Kidney capillary endothelial cell (primary cell): ENCODE measurements around the gene RPUSD4.
A peak's percentile ranks its signal among the peaks of the same experiment; 100 is the strongest.

Experiments
- DNase-seq: peaks from one replicate; pipeline ENCODE4 v3.0.0-alpha.2; 2018; ENCODE audit warnings: low spot score

The RPUSD4 gene

DNA sequence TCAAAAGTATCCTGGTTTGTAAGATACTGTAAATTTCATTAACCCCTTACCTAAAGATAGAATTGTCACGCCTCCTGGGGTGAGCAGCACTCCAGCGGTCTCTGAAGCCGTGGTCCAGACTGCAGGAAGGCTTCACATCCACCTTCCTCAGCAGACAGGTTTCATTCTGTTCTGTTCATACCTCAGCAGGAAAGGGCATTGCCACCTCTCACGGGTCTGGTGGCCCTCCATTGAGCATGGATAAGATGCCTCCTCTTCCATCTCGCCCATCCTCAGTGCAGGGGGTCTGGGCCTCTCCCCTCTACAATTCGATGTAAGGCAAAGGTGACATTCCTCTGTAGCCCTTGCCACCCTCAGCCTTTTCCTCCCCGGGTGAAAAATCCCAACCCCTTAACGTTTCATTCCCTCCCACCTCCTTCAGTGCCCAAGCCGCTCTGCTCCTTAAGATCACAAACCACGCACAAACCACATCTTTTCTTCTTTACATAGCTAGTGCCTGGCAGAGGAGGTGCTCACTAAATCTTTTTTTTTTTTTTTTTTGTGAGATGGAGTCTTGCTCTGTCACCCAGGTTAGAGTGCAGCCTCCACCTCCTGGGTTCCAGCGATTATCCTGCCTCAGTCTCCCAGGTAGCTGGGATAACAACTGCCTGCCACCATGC lies 28.5 kb downstream of the RPUSD4 start:
- no peak for DNase-seq

DNA sequence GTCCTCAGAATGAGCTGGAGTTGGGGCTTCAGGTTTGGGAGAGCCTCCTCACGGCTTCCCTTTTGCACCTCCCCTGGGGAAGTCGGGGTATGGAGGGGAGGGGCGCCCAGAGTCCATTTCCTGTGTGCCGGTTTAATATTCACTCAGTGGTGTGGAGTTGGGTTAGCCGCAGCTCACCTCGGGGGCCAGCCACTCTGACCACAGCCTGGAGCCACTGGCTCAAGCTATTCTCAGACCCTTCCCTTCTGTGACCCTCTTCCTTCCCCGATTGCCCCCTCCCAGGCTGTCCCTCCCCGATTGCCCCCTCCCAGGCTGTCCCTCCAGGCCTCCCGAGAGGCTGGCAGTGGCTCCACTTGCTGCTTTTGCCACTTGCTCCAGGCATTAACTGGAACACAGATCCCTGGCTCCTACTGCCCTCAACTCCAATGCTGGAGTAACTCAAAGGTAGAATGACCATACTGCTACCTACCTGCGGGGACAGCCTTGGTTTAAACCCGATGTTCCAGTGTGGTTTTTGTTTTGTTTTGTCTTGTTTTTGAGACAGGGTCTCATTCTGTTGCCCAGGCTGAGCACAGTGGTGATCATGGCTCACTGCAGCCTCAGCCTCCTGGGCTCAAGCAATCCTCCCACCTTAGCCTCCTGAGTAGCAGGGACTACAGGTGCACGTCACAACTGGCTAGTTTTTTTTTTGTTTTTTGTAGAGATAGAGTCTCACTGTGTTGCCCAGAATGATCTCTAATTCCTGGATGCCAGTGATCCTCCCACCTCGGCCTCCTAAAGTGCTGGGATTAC lies 29.3 kb downstream of the RPUSD4 start:
- DNase-seq, result no peak

DNA sequence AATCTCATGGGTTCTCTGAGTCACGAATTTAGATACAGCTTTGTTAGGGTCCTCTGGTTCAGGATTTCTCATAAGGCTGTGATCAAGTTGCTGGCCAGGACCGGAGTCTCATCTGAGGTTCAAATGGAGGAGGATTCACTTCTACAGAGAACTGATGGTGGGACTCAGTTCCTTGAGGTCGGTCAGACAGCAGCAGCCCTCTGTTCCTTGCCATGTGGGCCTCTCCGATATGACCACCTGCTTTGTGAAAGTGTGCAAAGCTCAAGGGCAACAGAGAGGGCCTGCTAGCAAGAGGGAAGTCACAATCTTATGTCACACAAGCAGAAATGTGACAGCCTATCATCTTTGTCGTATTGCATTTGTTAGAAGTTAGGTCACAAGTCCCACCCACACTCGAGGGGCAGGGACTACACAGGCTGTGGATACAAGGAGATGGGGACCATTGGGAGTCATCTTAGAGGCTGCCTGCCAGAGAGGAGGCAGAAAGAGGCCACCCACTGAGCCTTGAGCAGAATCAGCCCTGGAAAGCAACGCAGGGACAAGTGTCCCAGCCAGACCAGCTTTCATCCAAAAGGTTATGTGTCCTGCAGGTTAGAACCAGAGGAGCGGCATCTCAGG lies 34.5 kb downstream of the RPUSD4 start:
- DNase-seq, result no peak

DNA sequence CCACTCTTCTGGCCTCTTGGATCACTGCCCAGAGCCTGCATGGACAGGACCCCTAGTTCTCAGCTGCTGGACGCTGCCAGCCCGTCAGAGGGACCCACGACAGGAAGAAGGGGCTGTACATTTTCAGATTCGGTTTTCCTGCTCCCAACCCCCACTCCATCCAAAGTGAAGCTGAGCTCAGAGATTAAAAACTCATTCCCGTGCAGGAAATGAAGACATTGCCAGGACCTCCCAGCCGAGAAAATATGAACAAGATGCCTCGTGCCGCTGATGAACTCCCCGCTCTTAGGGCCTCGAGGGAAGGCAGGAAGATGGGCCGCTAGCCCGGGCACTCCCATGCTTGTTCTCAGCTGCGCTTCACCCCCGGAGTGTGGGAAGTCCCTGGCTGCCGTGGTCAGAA lies 36.1 kb downstream of the RPUSD4 start:
- peak; percentile 4 for DNase-seq

DNA sequence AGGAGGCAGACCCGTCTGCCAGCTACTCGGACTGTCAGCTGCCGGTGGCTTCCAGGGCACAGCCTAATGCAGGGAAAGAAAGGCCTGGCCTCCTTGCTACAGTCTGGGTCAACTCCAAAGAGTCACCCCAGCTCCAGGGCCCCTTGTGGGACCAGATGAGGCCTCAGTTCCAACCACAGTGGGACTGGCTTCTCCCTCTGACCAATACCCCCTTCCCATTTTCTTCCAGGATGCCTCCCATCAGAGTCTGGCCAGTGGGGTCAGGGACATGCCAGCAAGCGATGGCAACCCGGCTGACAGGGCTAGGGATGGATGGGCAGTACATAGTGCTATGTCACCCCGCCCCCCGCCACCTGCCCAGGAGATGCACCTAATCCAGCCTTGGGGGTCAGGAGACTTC lies 36.6 kb downstream of the RPUSD4 start:
- DNase-seq, result no peak

DNA sequence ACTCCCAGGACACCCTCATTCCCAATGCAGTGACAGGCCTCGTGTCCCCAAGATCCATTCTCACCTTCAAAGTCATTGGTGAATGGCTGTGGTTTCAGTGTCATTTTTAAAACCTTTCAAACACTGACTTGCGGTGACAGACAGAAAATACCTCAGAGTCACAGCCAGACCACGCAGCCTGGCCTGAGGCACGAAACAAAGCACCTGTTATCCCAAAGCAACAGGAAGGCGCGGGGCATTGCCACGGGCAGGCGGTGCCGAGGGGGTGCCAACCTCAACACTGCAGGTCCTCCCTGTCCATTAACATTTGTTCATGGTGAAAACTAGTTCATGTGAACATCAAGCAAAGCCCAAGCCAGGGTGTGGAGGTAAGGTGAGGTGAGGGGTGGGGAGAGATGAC lies 38.2 kb downstream of the RPUSD4 start:
- no peak for DNase-seq

DNA sequence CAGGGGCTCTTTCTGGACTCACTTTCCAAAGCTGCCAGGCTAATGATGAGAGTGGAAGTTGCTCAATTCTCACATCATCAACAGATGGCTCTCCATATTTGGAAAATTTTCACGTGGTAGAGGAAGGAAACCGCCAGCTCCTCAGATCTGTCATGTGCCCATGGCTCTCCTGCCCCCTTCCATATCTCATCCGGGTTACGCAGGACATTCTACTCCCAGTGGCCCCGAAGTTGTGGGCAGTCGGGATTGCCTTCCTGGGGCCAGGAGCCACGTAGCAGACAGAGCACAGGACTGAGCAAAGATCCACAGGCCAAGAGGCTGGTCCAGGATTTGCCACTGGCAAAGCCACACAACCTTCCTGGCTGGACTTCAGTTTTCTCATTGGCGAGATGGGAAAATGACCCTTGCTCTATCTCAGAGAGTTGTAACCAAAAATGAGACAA lies 38.8 kb downstream of the RPUSD4 start:
- no peak for DNase-seq

DNA sequence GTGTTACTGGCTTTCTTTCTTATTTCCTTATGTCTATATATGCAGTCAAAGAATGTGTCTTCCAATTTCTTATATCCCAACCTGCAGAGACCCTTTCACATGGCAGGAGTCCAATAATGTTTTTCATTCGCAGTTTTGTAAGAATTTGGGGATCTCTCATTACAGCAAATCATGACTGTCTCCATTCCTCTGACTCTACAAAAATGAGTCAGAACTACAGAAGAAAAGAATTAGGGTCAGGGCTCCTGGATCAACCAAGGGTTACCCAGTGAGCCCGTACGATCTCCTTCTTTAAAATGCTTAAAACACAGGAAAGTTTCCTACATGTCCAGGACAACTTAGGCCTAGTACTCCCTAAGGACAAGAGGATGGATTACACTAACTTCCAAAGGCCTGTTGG lies 42.2 kb downstream of the RPUSD4 start:
- DNase-seq, result no peak

DNA sequence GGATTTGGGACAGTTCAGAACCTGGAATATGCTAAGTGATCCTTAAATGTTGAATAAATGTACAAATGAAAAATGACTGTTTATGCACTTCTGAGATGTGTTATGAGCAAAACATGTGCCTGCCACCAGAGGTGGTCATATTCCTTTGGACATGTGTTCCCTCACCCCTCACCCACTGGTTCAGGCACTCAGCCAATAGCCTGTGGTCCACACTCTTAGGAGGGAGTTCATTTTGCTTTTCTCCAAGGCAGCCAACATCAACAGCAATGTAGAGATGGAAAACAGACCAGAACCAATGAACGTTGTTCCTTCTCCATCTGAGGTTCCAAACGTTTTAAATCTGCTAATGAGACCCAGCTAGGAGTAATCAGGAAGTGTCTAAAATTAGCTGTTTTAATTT lies 44.0 kb downstream of the RPUSD4 start:
- no peak for DNase-seq

DNA sequence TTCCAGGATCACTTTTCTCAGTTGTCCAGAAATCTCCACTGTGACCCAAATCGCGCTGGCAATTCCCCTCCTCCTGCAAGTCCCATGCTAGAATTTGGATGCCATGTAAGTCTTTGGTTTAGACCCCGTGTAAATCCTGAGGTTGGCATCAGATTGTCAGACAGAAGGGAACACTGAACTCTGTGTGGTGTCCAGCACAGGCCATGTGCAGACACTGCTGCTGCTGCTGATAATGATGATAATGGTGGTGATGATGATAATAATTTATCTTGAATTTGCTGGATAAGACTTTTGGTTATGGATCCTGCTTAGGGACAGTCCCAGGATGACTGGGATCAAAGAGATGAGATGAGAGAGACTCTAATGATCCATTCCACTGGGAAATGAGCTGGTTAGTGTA lies 45.0 kb downstream of the RPUSD4 start:
- DNase-seq, result no peak

DNA sequence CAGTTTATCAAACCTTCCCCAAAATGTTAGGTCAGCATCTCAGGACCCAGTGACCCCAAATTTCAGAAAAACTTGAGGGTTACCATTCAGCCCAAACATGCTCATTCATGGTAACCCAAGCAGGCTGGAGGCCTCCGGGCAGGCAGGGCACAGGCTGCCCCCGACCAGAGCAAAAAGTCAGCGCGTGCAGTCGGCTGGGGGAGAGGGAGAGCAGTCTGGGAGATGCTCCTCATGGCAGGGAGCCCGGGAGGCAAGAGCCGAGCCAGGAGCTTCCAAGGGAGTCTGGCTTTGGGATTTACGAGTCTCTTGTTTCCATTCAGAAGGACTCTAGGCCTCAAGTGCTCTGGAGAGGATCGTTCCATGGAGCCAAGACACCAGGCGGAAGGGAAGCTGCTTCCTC lies 45.7 kb downstream of the RPUSD4 start:
- no peak for DNase-seq

DNA sequence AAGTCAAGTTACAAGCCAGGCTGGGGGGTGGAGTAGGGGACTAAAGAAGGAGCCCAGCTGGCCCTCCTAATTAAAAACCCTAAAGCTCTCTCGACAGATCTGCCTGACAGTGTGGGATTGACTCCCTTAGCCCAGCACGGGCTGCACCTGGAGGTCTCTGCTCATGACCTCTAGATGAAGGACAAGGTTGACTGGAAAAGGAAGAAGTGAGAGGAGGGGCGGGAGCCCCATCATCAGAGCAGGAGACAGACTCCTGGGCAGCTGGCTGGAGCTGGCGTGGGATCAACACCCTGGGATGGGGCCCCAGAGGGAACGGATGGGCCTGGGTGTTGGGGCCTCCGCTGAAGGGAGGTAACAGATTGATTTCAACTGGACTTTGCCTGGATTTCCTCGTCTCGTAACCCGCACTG lies 46.1 kb downstream of the RPUSD4 start:
- no peak for DNase-seq

DNA sequence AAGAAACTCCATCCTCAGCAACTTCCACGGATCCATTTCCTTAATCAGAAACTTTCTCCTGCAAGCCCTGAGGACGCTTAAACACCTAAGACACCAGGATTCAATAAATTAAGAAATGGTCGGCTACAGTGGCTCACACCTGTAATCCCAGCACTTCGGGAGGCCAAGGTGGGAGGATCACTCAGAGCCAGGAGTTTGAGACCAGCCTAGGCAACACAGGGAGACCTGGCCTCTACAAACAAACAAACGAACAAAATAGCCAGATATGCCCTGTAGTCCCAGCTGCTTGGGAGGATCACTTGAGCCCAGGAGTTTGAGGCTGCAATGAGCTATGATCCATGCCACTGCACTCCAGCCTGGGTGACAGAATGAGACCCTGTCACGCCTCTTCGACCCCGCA lies 46.7 kb downstream of the RPUSD4 start:
- DNase-seq, result no peak

DNA sequence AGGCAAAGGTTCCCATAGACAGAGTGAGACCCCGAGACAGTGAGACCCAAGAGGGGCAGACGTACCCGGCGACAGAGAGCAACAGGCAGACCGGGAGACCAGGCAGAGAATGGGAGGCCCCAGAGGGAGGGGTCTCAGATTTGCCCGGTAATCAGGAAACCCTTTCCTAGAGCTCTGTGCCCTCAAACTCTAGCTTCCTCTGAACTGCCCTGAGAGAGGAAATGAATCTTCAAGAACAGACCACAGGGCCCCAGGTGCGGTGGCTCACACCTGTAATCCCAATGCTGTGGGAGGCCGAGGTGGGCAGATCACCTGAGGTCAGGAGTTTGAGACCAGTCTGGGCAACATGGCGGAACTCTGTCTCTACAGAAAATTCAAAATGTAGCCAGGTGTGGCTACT lies 47.7 kb downstream of the RPUSD4 start:
- no peak for DNase-seq

DNA sequence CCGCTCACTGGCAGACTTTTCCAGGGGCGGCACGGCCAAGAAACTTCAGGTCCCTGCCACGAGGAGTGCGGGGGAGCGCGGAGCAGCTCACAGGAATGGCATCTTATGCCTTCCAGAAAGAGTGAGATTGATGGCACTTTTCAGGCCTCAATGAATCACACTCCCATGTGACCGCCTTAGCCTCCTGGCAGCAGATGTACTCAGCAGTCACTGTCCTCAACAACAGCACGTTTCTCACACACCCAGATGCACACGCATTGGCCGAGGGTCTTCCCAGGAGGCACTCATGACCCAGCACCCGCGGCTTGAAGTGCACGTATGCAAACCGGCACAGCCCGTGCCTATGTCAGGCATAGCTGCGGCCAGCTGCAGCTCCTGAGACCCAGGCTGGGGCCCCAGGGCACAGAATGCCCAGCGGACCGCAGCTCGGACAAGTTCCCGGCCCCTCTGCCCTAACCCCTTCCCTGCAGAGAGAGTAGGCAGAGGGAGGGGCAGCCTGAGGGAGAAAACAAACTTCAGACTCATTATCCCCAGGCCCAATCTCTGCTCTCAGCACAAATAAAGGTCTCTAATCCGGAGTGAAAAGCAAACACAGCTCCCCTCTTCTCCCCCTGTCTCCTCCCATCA lies 48.3 kb downstream of the RPUSD4 start:
- no peak for DNase-seq

DNA sequence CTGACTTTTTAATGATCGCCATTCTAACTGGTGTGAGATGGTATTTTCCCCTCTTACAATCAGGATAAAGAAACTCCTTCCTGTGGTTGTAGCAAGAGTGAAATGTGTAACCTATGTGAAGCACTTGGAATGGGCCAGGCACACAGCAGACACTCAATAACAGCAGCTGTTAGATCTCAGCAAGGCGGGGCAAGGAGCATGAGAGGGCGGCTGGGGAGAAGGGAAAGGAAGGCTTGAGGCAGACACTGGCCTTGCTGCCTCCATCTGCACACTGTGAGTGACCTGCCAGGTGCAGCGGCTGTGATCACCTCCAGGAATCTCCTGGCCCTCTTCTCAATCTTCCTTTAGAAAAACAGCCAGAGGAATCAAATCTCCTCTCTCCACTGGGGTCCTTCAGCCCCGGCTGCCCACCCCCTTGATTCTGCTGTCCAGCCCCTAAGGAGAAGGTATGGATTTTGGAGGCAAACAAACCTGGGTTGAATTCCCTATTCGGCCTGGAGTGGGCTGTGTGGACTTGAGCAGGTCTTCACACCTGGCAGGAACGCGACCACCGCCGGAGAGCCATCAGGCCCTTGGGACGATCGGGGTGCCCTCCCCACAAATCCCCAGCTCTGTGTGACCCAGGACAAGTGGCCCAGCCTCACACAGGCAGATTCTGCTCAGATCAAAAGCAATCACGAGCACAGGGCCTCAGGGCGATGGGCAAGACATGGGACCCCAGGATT lies 49.0 kb downstream of the RPUSD4 start:
- no peak for DNase-seq

DNA sequence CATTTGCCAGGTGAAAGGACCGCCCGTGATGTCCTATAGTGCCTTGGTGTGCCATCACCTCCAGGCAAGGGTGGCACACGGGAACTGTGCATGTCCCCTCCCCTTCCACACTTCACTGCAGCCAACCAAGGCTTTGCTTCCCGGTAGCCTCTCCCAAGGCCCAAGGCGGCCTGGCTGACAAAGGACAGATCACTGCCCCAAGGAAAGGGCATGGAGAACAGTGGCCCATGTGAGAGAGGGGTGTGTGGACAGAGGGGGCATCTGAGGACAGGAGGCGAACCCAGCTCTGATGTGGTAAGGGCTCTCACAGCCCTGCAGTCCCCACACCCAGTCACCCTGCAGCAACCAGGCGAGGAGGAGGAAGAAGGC lies 50.4 kb downstream of the RPUSD4 start:
- DNase-seq, result no peak

DNA sequence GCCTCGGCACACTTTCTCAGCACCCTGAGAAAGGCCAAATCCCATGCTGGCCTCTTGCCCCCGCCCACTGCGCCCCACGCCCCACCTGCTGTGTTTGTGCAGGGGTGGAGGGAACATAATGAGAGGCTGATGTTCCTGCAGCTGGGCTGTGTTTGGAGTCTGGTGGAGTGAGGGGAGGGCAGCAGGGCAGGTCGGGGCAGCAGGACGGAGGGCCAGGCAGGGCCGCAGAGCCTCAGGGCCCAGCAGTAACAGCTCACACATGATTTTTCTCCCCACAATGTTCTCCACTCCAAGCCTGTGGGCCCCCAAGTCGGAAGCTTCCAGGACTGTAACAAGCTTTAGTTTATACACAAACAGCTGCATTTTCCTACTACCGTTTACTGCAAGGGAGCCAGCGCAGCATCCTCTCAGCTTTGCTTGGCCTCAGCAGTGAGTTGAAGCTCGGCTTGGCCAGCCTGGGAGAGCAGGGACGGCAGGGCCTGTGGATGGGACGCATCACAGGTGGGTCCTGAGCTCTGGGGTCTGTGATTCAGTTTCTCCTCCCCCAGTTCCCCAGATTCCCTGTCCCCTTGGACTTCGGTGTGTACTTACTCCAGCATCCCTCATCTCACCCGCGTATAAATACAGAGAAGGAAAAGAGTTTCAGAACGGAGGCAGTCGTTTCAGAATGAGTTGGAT lies 51.0 kb downstream of the RPUSD4 start:
- no peak for DNase-seq

DNA sequence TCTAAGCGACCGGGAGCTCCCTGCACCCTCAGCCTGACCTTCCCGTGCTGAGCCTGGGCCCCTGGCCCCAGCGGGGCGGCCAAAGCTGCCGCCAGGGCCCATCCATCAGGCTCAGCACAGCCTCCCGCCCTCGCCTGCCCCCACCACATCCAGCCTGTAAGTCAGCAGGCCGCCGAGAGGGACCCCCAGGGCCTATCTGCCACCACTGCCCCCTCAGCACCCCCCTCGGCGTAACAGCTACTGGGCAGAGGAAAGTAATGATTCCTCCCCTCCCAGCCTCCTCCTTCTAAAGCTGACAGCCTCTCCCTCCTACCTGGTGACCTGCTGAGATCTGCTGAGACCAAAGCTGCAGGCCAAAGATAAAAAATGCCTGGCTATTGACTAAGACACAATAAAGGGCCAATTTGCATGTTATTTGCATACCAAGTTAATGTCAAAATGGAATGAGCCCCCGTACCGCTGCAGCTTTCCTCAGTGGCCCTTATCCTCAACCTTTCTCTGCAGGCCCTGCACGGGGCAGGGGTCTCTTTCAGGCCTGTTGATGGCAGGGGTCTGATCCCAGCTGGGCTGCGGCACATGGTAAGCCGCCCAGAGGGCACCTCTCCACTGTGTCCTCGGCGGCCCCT lies 51.6 kb downstream of the RPUSD4 start:
- DNase-seq, result no peak

DNA sequence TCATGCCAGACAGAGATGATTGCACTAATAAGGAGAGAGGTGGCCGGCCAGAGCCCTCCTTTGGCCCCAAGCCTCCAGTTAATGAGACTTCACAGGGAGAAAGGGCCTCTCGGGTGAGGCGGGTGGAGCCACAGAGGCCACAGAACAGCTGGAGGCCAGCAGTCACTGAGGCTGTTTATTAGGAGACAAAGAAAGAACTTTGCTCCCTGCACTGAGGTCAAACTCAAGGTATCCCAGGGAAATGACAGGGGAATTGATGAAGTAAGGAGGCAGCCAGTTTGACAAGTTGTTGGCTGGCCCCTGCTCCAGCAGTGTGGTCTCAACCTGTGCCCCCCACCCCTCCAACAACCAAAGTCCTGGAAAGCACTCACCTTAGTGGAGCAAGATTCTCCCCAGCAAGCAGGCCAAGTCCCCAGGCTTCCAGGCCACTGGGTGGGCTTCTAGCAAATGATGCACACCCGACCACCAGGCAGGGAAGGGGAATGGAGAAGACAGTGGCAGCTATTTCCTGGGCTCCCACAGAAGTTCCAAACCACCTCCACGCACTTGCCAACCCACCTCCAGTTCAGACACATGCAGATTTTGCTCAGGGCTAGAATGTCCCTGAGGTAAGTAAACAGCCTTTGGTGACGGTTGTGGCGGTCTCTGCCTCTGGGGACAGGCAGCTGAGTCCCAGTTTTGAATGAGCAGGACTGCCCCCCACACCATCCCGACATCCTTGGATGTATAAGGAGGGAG lies 53.2 kb downstream of the RPUSD4 start:
- no peak for DNase-seq
